ENCODE results near the gene UNK. TPM values are rescaled to one million over a fixed set of nuclear protein-coding genes. Genes with fewer than 3 reads are reported as not detected.

UNK gene
- total and polyA plus RNA-seq, 2 of the 13 experiments (the other 11 are each of a cell fraction or from before 2014, with no cell fraction given), result 31.6 to 33.0 TPM

DNA sequence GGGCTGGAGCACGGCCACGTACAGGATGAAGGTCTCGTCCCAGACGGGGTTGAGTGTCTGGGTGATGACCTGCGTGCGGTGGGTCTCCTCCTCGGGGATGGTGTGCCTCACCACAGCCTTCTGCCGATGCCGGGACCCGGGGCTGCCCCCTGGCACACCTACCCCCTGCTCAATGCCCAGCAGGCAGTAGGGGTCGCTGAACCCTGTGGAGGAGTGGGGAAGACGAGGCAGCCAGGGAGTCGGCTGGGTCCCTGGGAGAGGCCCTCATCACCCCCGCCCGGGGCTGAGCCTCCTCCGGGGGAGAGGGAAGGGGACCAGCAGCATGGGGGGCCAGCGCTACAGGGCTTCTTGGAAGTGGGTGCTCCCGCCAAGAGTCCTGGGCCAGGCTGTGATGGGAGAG, 57.8 kb downstream of the UNK start (continued):
- TF ChIP-seq, protein P1, sequence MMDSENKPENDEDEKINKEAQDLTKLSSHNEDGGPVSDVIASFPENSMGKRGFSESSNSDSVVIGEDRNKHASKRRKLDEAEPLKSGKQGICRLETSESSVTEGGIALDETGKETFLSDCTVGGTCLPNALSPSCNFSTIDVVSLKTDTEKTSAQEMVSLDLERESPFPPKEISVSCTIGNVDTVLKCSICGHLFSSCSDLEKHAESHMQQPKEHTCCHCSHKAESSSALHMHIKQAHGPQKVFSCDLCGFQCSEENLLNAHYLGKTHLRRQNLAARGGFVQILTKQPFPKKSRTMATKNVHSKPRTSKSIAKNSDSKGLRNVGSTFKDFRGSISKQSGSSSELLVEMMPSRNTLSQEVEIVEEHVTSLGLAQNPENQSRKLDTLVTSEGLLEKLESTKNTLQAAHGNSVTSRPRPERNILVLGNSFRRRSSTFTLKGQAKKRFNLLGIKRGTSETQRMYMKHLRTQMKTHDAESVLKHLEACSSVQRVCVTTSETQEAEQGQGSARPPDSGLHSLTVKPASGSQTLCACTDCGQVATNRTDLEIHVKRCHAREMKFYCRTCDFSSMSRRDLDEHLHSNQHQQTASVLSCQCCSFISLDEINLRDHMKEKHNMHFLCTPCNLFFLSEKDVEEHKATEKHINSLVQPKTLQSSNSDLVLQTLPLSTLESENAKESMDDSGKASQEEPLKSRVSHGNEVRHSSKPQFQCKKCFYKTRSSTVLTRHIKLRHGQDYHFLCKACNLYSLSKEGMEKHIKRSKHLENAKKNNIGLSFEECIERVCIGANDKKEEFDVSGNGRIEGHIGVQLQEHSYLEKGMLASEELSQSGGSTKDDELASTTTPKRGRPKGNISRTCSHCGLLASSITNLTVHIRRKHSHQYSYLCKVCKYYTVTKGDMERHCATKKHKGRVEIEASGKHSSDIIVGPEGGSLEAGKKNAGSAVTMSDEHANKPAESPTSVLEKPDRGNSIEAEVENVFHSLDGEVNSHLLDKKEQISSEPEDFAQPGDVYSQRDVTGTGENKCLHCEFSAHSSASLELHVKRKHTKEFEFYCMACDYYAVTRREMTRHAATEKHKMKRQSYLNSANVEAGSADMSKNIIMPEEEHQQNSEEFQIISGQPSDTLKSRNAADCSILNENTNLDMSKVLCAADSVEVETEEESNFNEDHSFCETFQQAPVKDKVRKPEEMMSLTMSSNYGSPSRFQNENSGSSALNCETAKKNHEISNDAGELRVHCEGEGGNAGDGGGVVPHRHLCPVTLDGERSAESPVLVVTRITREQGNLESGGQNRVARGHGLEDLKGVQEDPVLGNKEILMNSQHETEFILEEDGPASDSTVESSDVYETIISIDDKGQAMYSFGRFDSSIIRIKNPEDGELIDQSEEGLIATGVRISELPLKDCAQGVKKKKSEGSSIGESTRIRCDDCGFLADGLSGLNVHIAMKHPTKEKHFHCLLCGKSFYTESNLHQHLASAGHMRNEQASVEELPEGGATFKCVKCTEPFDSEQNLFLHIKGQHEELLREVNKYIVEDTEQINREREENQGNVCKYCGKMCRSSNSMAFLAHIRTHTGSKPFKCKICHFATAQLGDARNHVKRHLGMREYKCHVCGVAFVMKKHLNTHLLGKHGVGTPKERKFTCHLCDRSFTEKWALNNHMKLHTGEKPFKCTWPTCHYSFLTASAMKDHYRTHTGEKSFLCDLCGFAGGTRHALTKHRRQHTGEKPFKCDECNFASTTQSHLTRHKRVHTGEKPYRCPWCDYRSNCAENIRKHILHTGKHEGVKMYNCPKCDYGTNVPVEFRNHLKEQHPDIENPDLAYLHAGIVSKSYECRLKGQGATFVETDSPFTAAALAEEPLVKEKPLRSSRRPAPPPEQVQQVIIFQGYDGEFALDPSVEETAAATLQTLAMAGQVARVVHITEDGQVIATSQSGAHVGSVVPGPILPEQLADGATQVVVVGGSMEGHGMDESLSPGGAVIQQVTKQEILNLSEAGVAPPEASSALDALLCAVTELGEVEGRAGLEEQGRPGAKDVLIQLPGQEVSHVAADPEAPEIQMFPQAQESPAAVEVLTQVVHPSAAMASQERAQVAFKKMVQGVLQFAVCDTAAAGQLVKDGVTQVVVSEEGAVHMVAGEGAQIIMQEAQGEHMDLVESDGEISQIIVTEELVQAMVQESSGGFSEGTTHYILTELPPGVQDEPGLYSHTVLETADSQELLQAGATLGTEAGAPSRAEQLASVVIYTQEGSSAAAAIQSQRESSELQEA (CRISPR knock-in tag; IDR thresholded peaks at IDR 0.05; ENCODE audit: not compliant biosample characterization), result no peak
- TF ChIP-seq RXRA (CRISPR knock-in tag; IDR thresholded peaks at IDR 0.05), result 0 out of 2 replicates have a peak, but pooled peaks have one; percentile 22
- no peak for TF ChIP-seq ZNF354B (CRISPR knock-in tag; IDR thresholded peaks at IDR 0.05)
- no peak for TF ChIP-seq KLF16 (CRISPR knock-in tag; IDR thresholded peaks at IDR 0.05)
- TF ChIP-seq PTBP1 (IDR thresholded peaks at IDR 0.05; ENCODE audit: low read depth, low read length, poor library complexity, severe bottlenecking), result no peak
- TF ChIP-seq ZSCAN12 (CRISPR knock-in tag; IDR thresholded peaks at IDR 0.05), result no peak
- TF ChIP-seq, protein P2, sequence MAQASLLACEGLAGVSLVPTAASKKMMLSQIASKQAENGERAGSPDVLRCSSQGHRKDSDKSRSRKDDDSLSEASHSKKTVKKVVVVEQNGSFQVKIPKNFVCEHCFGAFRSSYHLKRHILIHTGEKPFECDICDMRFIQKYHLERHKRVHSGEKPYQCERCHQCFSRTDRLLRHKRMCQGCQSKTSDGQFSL (CRISPR knock-in tag; IDR thresholded peaks at IDR 0.05), result no peak
- 0 out of 2 replicates have a peak, but pooled peaks have one; percentile 32 for TF ChIP-seq RBFOX2 (IDR thresholded peaks at IDR 0.05; ENCODE audit: low read depth, low read length)
- no peak for TF ChIP-seq TRIM24 (CRISPR knock-in tag; IDR thresholded peaks at IDR 0.05)
- TF ChIP-seq, protein P3, sequence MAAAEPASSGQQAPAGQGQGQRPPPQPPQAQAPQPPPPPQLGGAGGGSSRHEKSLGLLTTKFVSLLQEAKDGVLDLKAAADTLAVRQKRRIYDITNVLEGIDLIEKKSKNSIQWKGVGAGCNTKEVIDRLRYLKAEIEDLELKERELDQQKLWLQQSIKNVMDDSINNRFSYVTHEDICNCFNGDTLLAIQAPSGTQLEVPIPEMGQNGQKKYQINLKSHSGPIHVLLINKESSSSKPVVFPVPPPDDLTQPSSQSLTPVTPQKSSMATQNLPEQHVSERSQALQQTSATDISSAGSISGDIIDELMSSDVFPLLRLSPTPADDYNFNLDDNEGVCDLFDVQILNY (CRISPR knock-in tag; conservative IDR thresholded peaks at IDR 0.05), result no peak

All from HepG2 (cell line).